ENCODE results near the gene PITPNC1. TPM values are rescaled to one million over a fixed set of nuclear protein-coding genes. Genes with fewer than 3 reads are reported as not detected.
A peak's percentile ranks its signal among the peaks of the same experiment; 100 is the strongest.

The PITPNC1 gene
- total RNA-seq, 6 donors from 2014 or later = 8.5 to 23.3 (median 13.7) TPM

DNA sequence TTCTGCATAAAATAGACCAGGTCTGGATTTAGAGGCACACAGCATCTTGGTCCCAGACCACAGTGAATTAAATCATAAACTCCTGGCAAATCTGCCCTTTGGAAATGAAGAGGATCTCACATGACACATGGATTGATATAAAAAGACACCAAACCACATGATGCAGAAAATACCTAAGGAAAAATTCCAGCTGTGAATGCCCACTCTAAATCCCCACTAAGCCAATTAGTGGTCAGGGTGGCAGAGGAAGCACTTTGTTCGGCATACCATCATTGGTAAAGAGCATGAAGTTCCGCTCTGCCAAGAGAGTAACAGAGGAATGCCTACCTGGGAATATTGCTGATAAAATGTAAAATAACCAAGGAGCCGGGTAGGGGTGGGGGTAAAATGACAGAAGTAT lies 308.3 kb downstream of the PITPNC1 start:
- Histone ChIP-seq H3K4me3 (no peak overlapping the region), H3K27me3 (no peaks in the 10 kb centered on the region), H3K4me1 (peaks cover 0 to 3% (median 1%) of the 10 kb centered on the region in 4 donors), H3K27ac (no peak overlapping the region), H3K36me3 (no peaks in the 10 kb centered on the region), H3K9me3 (no peaks in the 10 kb centered on the region)
- WGBS, 2 donors = 88 to 96% methylated on average over 3 of the region's 3 CpGs
- ATAC-seq (ENCODE audit: low FRiP score in 2 of 2) (no peak), DNase-seq (no peak)
- TF ChIP-seq POLR2A (IDR thresholded peaks at IDR 0.05) = no peak
- TF ChIP-seq POLR2AphosphoS5 (IDR thresholded peaks at IDR 0.05) = no peak
- TF ChIP-seq EP300 (IDR thresholded peaks at IDR 0.05) = no peak
- TF ChIP-seq CTCF (IDR thresholded peaks at IDR 0.05) = no peak

DNA sequence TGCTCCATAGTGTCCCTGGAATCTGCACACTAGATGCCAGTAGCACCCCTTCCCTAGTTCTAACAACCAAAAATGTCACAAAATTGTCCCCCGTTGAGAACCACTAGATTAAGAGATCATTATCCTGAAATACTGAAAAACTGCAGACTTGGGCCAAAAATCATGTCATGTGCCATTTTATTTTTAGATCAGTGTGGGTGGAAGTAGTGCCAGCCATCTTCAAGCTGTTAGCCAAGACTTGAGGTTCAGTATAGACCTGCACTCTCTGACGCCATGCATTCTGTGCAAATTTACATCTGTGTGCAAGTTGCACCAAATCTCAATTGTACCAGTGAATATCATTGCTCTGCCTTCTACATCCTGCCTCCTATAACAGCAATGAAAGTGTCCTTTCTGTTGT lies 309.2 kb downstream of the PITPNC1 start:
- no peak for ATAC-seq (ENCODE audit: low FRiP score in 2 of 2)
- DNase-seq = no peak
- no peaks in the 10 kb centered on the region for H3K36me3 ChIP-seq
- H3K4me3 ChIP-seq = no peak overlapping the region
- no peaks in the 10 kb centered on the region for H3K9me3 ChIP-seq
- no peaks in the 10 kb centered on the region for H3K27me3 ChIP-seq
- 80 to 81% methylated on average over 2 of the region's 2 CpGs for WGBS, 2 donors
- H3K4me1 ChIP-seq = peaks cover 0 to 3% (median 1%) of the 10 kb centered on the region in 4 donors
- no peak overlapping the region for H3K27ac ChIP-seq
- TF ChIP-seq CTCF (IDR thresholded peaks at IDR 0.05) (no peak), POLR2AphosphoS5 (IDR thresholded peaks at IDR 0.05) (no peak), EP300 (IDR thresholded peaks at IDR 0.05) (no peak), POLR2A (IDR thresholded peaks at IDR 0.05) (no peak)

DNA sequence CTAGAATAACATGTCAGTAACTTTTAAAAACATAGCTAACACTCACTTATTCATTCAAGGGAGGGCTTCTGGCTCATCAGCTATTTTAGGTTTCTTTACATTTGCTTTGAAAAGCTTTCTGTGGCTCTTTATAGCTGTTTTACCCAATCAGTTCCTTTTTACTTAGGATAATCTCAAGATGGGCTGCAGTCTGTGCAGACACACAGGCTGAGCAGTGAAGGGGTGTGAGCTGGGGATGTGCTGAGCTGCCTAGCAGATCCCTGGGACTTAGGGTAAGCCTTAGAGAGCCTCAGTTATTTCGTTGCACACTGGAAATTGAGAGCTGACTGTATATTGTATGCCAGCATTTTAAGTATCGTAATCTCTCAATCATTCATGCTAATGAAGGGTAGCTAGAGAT lies 310.4 kb downstream of the PITPNC1 start:
- no peak for TF ChIP-seq EP300 (IDR thresholded peaks at IDR 0.05)
- no peak for TF ChIP-seq POLR2A (IDR thresholded peaks at IDR 0.05)
- no peaks in the 10 kb centered on the region for H3K9me3 ChIP-seq
- peaks cover 0 to 2% (median 0%) of the 10 kb centered on the region in 4 donors for H3K36me3 ChIP-seq
- no peak overlapping the region for H3K4me3 ChIP-seq
- no peak overlapping the region for H3K27ac ChIP-seq
- WGBS, 2 donors = 88% methylated on average over 2 of the region's 2 CpGs
- no peak for DNase-seq
- no peak for ATAC-seq (ENCODE audit: low FRiP score in 2 of 2)
- no peaks in the 10 kb centered on the region for H3K27me3 ChIP-seq
- peaks cover 0 to 3% (median 1%) of the 10 kb centered on the region in 4 donors for H3K4me1 ChIP-seq

DNA sequence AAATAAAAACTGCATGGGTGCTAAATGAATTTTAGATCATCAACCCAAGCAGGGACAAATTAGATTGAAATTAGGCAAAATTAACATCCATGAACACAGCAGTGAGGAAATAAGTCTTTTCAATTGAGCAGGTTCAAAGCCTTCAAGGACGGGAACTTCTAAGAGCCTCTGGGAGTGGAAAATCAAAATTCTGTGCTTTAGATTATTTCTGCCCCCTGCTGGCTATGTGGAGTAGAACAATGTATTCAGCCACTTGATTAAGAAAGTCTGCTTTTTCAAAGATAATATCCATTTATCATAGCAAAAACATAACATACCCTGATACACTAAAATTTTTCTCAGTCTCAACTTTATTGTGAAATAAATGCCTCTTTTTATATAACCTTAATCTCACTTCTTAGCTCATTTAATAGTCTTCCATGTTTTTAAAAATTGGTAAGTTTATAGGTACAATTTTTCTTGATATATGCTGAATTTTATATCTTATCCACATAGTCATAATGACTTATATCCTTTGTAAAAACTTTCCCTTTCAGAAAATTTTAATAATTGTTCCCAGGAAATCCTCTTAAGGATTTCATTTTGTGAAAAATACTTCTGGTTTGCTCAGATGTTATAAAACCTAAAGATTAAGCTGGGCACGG lies 312.6 kb downstream of the PITPNC1 start:
- H3K27ac ChIP-seq = no peak overlapping the region
- H3K4me3 ChIP-seq = no peak overlapping the region
- 44 to 47% methylated on average over 2 of the region's 2 CpGs for WGBS, 2 donors
- peaks cover 0 to 9% (median 4%) of the 10 kb centered on the region in 4 donors for H3K36me3 ChIP-seq
- no peaks in the 10 kb centered on the region for H3K9me3 ChIP-seq
- peak; percentile 65 to 79 (median 72) for TF ChIP-seq CTCF (IDR thresholded peaks at IDR 0.05)
- TF ChIP-seq POLR2A (IDR thresholded peaks at IDR 0.05) = no peak
- no peak for TF ChIP-seq EP300 (IDR thresholded peaks at IDR 0.05)
- no peak for TF ChIP-seq POLR2AphosphoS5 (IDR thresholded peaks at IDR 0.05)
- ATAC-seq (ENCODE audit: low FRiP score in 2 of 2) (peak; percentile 70 to 82), DNase-seq (peak in 1 of 2 donors; percentile 30)
- peaks cover 0 to 3% (median 1%) of the 10 kb centered on the region in 4 donors for H3K4me1 ChIP-seq
- H3K27me3 ChIP-seq = no peaks in the 10 kb centered on the region

GRCh38 chr17:67693811-67694210 lies 316.7 kb downstream of the PITPNC1 start:
- Histone ChIP-seq H3K9me3 (no peaks in the 10 kb centered on the region), H3K4me3 (no peak overlapping the region), H3K27me3 (no peaks in the 10 kb centered on the region), H3K27ac (no peak overlapping the region), H3K4me1 (peaks cover 0 to 3% (median 1%) of the 10 kb centered on the region in 4 donors), H3K36me3 (peaks cover 0 to 9% (median 4%) of the 10 kb centered on the region in 4 donors)
- TF ChIP-seq POLR2A (IDR thresholded peaks at IDR 0.05) (no peak), CTCF (IDR thresholded peaks at IDR 0.05) (no peak), POLR2AphosphoS5 (IDR thresholded peaks at IDR 0.05) (no peak), EP300 (IDR thresholded peaks at IDR 0.05) (no peak)
- ATAC-seq (ENCODE audit: low FRiP score in 2 of 2) (no peak), DNase-seq (no peak)

Data from upper lobe of left lung (tissue), 6 donors.